Prostate gland (tissue), 2 donors: ENCODE results near the gene SREBF2.

Experiments used
- POLR2A ChIP-seq: fragments of 450-650 bp; IDR thresholded peaks from one replicate; pipeline ENCODE4 v1.6.1; 2016; ENCODE audit warnings: antibody characterized with exemption, mild to moderate bottlenecking
- POLR2AphosphoS5 ChIP-seq: sonication (generic); formaldehyde crosslinking; IDR thresholded peaks from one replicate; pipeline ENCODE4 v1.6.1; 2017; ENCODE audit warnings: antibody characterized with exemption
- TF ChIP-seq, protein P1 (sequence below), 4 experiments: fragments of 200-600 bp in 2 of 4; fragments of 450-650 bp in 2 of 4; sonication (generic) in 2 of 4; IDR thresholded peaks; 1 replicate in 3 of 4; 2 replicates in 1 of 4; pipeline ENCODE4 v1.5.1; 2016 to 2019; ENCODE audit warnings: antibody characterized with exemption in 4 of 4, mild to moderate bottlenecking in 2 of 4, moderate library complexity in 2 of 4

GRCh38 chr22:41836551-41836950 lies 3.6 kb downstream of the SREBF2 start:
- TF ChIP-seq, protein P1, sequence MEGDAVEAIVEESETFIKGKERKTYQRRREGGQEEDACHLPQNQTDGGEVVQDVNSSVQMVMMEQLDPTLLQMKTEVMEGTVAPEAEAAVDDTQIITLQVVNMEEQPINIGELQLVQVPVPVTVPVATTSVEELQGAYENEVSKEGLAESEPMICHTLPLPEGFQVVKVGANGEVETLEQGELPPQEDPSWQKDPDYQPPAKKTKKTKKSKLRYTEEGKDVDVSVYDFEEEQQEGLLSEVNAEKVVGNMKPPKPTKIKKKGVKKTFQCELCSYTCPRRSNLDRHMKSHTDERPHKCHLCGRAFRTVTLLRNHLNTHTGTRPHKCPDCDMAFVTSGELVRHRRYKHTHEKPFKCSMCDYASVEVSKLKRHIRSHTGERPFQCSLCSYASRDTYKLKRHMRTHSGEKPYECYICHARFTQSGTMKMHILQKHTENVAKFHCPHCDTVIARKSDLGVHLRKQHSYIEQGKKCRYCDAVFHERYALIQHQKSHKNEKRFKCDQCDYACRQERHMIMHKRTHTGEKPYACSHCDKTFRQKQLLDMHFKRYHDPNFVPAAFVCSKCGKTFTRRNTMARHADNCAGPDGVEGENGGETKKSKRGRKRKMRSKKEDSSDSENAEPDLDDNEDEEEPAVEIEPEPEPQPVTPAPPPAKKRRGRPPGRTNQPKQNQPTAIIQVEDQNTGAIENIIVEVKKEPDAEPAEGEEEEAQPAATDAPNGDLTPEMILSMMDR (IDR thresholded peaks at IDR 0.05): no peak
- TF ChIP-seq POLR2AphosphoS5 (no peak), POLR2A (no peak)
